HG02610 (cell line): ENCODE data around the gene B3GALT5.

Source experiments
- ATAC-seq: cut with Tn5 transposase; IDR thresholded peaks from one replicate; pipeline ENCODE4 v1.9.1; 2021; ENCODE audit warnings: mild to moderate bottlenecking, moderate library complexity; ENCODE audit not compliant: unreplicated experiment

B3GALT5 gene

DNA sequence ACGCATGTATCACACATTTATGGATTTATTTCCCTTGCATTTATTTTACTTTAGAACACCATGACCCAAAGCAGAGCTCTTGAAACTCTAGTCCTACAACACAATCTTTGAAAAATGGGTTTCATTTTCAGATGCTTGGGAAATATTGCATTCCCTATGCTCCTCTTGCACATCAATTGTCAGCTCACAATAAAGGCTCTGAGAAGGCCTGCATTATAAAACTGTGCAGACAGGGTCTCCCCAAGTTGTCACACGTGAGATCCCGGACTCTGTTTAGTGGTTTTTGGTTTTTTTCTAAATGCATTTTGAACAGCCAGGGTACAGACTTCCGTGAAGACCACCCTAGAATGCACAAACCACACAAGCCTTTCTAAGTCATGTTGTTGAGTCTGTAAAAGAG lies 9.9 kb upstream of the B3GALT5 start:
- ATAC-seq: no peak

DNA sequence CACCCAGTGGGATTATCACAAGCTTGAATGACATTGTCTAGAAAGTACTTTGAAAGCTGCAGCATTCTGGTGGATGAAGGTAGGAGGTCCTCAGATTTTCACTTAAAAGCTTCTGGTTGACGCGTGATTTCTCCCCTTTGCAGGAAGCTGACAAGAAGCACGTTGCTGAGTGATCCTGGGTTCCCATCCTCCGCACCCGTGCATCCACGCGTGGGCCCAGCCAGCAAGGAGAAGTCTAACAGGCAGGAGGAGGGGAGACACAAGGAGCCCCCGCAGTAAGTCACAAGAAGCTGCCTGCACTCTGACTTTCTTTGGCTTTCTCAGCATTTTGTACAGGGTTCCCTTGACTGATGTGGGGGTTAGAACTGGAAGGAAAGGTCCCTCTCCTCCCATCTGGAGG lies 7.8 kb upstream of the B3GALT5 start:
- ATAC-seq: no peak

DNA sequence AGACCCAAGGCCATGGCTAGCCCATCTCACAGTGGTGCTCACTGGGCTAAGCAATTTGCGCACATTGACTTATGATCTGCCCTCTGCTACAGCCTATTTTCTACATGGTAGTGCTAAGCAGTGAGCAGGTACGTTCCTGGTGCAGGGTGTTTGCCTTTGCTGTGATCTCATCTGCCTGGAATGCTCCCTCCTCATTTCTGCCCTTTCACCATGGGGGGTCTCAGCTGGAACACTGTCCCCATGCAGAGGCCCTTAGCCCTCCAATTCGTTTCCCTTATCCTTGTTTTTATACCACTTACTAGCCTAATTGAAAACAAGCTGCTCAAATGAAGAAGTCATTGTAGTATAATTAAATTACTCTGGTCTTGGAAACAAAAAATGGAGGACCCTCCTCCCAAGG lies 2.0 kb upstream of the B3GALT5 start:
- no peak for ATAC-seq

DNA sequence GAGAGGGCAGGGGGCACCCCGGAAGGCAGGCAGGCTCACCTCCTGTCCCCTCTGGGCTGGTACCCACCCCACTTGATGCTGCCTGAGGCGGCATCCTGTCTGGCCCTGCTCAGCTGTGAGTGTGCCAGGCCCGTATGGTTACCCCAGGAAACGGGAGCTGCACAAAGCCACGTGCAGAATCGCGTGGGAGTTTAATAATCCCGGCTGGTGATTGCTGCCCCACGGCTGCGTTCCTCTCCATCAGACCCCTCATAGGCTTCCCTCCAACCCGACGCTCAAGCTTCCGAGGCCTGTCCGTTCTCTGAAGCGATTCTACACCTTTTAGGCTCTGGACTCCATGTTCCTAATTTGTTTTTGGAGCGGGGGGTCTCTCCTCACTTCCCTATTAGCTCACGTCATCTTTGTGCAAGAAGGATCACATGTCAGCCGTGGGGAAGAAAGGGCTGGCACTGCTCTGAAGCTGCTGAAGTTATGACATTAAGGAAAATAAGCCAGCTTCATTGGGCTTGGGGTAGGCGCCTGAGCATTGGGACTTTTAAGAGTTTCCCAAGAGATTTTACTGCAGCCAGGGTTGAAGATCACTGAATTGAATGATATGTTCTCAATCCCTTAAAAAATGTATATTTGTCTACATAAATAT lies 1.1 kb upstream of the B3GALT5 start:
- ATAC-seq: no peak

- no peak for ATAC-seq
These were observed 548 bp downstream of the B3GALT5 start for GRCh38 chr21:39613041-39613934.

DNA sequence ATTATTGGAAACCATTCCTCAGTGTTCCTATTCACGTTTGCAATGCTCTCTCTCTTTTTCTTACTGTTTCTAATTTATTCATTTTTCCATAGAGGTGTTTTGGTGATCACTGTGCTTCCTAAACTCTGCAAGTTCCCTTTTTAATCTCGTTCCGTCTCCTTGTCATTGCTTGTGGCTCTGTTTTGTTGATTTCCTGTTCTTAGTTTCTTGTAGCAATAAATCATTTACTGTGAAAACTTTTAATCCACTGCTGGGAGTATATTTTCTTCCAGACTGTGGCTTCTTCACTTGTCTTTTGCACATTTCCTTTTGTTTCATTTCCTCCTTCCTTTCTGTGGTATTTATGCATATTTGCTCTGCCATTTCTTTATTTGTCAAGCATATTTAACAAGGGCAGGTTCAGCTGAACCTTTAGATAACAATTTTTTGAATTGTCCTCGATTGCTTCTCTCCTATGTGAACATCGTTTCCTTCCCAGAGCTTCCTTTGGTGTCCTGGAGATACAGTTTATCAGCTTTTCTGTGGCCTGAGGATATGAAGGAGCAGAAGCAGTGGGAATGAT lies 3.6 kb downstream of the B3GALT5 start:
- no peak for ATAC-seq

DNA sequence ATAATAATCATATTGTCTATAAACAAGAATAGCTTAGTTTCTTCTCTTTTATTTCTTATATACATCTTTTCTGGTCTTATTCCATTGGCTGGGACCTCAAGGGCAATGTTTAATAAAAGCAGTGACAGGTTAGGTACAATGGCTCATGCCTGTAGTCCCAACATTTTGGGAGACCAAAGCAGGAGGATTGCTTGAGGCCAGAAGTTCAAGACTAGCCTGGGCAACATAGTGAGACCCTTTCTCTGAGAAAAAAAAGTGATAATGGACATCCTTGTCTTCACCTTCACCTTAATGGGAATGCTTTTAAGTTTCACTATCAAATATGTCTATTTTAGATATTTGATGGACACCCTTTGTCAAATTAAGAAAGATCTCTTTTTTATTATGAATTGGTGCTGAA lies 8.1 kb downstream of the B3GALT5 start:
- no peak for ATAC-seq

DNA sequence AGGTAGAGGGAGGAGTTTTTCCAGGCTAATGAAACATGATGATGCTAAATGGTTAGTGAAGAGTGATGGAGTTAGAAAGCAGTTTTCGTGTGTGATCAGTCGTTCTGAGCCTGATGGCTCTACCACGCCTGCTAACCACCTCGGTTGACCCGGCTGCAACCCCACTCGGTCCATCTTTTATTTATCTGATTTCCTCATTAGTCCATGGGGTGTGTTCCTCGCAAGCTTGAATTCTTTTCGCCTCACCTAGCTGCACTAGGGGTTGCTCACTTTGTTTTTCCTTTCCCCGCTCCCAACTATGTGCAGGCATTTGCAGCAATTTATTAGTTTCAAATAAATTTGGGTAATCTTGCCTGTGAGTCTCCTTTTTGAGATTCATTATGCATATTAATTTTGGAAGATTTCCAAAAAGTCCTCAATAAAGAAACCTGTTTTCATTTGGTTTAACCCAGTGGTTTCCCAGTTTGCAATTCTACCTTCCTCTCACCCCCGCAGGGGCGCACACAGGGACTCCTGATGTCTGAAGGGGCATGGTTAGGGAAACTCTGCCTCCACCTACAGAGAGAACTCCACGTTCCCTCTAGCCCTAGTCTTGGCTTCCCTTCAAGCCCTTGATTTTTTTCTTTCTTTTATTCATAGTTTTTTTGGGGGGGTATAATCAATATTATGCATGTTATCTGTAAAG lies 12.6 kb downstream of the B3GALT5 start:
- no peak for ATAC-seq

GRCh38 chr21:39628385-39628784 lies 15.6 kb downstream of the B3GALT5 start:
- no peak for ATAC-seq

GRCh38 chr21:39630191-39630591 lies 17.5 kb downstream of the B3GALT5 start:
- no peak for ATAC-seq

DNA sequence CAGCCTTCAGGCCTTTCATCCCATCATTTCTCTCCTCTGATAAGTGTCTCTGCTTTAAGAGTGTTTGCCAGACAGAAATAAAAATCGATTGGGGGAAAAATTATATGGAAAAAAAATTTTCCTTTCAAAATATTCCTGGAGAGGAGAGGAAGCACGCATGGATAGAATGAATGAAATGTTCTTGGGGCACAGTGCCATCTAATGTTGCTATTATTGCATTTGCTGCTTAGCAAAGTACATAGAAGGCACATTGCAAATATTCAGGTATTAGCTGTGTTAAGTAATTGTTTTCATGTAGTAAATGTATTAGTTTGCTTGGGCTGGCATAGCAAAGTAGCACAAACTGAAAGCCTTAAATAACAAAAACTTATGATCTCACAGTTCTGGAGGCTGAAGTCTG lies 18.1 kb downstream of the B3GALT5 start:
- no peak for ATAC-seq

DNA sequence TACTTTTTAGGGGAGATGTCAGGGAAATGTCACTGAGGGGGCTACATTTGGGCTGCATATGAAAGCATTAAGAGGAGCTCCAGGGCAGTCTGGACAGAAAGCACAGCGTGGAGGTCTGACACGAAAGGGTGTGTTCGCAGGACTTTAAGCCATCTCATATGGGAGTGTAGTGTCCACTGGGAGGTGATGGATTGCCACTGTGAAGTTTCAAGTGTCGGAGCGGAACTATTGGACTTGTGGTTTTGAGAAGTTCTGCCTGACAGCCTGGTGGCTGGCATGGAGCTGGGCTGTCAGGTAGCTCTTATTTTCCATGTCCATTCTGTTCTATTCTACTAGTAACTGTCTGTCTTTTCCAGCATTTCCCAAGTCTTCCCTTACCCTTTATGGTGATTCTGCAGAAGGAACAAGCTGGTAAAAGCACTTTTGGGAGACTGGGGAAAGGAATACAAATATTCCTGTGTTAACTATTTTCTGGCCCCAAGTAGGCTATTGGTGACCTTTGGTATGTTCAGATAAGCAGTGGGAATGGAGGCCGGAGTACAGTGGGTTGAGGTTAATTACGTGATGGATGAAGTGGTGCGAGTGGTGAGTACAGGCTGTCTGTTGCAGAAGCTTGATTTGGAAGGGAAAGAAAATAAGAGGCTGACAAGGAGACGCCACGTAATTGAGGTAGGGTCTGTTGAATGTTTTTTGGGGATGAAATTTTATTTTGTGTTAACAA lies 19.3 kb downstream of the B3GALT5 start:
- no peak for ATAC-seq

DNA sequence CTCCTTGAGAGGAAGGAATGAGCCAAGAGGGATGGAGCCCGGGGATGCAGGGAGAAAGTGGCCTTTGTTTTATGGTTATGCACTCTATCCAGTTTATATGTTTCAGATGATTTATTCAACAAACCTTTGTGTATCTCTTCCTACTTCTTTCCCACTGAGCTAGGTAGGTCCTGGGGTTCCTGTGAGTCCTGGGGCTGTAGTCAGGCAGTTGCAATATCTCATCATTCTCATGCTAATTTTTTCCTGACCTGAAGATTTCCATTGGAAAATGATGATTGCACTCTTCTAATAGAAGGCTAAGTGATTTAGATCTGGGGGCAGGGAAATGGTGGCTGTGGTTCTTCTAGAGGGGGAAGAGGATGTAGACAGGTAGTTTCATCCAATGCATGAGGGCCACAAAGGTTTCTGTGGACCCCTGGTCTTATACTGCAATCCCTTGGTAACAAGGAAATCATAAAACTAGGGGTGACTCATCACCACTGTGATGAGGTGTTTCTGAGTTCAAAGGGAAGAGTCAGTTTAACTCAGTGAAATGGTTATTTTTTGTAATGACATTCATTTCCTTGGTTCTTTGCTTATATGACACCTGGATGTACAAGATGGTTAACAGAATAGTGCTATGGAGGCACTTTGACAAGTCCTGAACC lies 20.2 kb downstream of the B3GALT5 start:
- ATAC-seq: no peak

GRCh38 chr21:39633770-39634181 lies 21.0 kb downstream of the B3GALT5 start:
- no peak for ATAC-seq

DNA sequence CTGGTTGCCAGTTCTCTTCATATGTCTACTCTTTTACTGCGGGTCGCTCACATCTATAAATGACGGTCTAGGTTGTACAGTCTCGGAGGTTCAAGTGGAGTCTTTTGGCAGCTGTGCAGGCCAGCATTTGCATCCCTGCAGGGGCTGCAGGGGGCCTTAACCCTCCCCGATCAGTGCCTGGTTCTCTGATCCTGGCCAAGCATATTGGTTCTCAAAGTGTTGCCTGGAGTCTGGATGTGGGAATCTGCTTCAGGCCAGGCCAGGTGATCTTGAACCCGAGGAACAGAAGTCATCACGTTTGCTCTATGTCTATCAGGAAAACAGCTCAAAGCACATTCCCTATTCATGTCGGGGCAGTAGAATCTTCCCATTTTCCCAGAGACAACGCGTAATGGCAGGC lies 21.8 kb downstream of the B3GALT5 start:
- no peak for ATAC-seq

GRCh38 chr21:39637197-39637970 lies 24.6 kb downstream of the B3GALT5 start:
- ATAC-seq: no peak

DNA sequence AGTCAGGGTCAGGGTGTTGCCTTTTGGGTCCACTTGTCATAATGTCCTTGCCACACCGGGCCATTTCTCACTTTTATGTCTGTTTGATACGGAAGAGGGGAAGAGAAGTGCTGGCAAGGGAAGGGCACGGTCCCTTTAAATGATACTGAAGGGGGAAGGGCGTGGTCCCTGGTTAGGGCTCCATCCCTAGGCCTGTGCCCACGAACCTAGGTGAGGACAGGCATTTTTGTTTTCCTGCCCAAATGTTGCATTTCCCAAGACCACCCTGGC lies 25.2 kb downstream of the B3GALT5 start:
- ATAC-seq: no peak

- no peak for ATAC-seq
These were observed 25.5 kb downstream of the B3GALT5 start for GRCh38 chr21:39638281-39638680.

- ATAC-seq: no peak
These were observed 28.0 kb downstream of the B3GALT5 start for GRCh38 chr21:39640754-39641153.
